Vagina (tissue), 2 donors: Measurements from ENCODE around the gene MRPL30. TPM values are rescaled to one million over a fixed set of nuclear protein-coding genes. Genes with fewer than 3 reads are reported as not detected.
"Not testable (repeated sequence)": the region's sequence is repeated elsewhere in the genome, so short reads cannot be mapped to it uniquely, and the experiment has no call there.

Source experiments
- DNase-seq, 2 donors: peaks; one replicate each; pipeline ENCODE4 v3.0.0-alpha.2; 2017; ENCODE audit errors: extremely low spot score in 2 of 2
- H3K27ac ChIP-seq: fragments of 200-600 bp; sonication (generic); one replicate; pipeline ENCODE4 v1.5.1; 2019
- H3K27me3 ChIP-seq: fragments of 200-600 bp; sonication (generic); one replicate; pipeline ENCODE4 v1.5.1; 2019
- H3K36me3 ChIP-seq, 2 donors: fragments of 200-600 bp; sonication (generic); one replicate each; pipeline ENCODE4 v1.5.1; 2017 to 2019
- H3K4me1 ChIP-seq: fragments of 200-600 bp; sonication (generic); one replicate; pipeline ENCODE4 v1.5.1; 2019
- H3K4me3 ChIP-seq, 2 donors: fragments of 200-600 bp; sonication (generic); 1 replicate in 1 of 2; 2 replicates in 1 of 2; pipeline ENCODE4 v1.5.1; 2016 to 2019
- H3K9me3 ChIP-seq: fragments of 200-600 bp; sonication (generic); one replicate; pipeline ENCODE4 v1.5.1; 2019
- POLR2A ChIP-seq, 2 donors: fragments of 450-650 bp; IDR thresholded peaks; one replicate each; pipeline ENCODE4 v1.6.1; 2017; ENCODE audit warnings: antibody characterized with exemption in 2 of 2, mild to moderate bottlenecking in 2 of 2, moderate library complexity in 2 of 2
- POLR2AphosphoS5 ChIP-seq, 2 donors: sonication (generic); formaldehyde crosslinking; IDR thresholded peaks; one replicate each; pipeline ENCODE4 v1.9.0; 2017; ENCODE audit warnings: antibody characterized with exemption in 2 of 2, mild to moderate bottlenecking in 2 of 2, low read depth in 1 of 2; ENCODE audit not compliant: insufficient read depth in 1 of 2
- intact Hi-C: fragments of 100-400 bp; cut with DNase I; formaldehyde crosslinking; loops from one replicate; pipeline ENCODE4 v1.15.1; 2023
- small RNA-seq: library from RNA; depleted of rRNA; stranded (forward); fragments of <200 nt; gene quantifications from one replicate; pipeline ENCODE3, GENCODE V24; 2016
- total RNA-seq: library from RNA; depleted of rRNA; stranded (reverse); fragments of >200 nt; gene quantifications from one replicate; pipeline ENCODE4 v1.2.3, GENCODE V29; 2016
- TF ChIP-seq, protein P1 (sequence below), 3 experiments: fragments of 450-650 bp in 2 of 3; fragments of 200-600 bp in 1 of 3; sonication (generic) in 1 of 3; IDR thresholded peaks; one replicate each; pipeline ENCODE4 v1.5.1; 2017 to 2019; ENCODE audit warnings: antibody characterized with exemption in 3 of 3, mild to moderate bottlenecking in 2 of 3, moderate library complexity in 2 of 3

Gene MRPL30
- total RNA-seq, 1 donor from 2014 or later: 27.0 TPM

DNA sequence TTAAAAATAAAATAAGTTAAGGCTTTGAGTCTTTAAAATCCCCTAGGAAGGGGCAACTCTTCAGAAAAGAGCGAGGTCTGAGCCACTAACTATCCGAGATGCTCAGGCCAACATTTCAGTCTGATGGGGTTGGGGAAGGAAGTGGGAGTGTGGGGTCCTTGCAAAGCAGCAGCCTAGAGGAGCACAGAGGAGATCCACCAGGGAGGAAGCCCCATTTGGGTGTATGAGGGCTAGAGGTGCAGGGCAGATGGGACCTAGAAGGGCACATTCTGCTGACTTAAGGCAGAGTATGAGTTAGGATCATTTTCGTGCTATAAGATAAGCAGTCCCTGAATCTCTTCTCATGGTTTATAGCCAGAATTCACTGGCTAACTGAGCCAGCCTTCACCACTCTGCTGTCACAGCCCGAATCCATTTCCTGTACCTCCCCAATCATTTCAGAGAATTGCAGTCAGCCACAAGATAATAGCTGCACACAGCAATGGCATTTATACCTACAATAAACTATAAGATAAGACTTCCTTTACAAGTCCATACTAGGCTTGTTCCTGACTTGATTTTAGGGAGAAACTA lies 37.0 kb downstream of the MRPL30 start:
- H3K27ac ChIP-seq: no peak overlapping the region
- intact Hi-C loops: no loop called here
- H3K36me3 ChIP-seq: no peaks in the 10 kb centered on the region
- no peaks in the 10 kb centered on the region for H3K4me1 ChIP-seq
- H3K27me3 ChIP-seq: no peaks in the 10 kb centered on the region
- TF ChIP-seq POLR2A (IDR thresholded peaks at IDR 0.05) (no peak), POLR2AphosphoS5 (IDR thresholded peaks at IDR 0.05; ENCODE audit: insufficient read depth in 1 of 2, low read depth in 1 of 2) (no peak)
- TF ChIP-seq, protein P1, sequence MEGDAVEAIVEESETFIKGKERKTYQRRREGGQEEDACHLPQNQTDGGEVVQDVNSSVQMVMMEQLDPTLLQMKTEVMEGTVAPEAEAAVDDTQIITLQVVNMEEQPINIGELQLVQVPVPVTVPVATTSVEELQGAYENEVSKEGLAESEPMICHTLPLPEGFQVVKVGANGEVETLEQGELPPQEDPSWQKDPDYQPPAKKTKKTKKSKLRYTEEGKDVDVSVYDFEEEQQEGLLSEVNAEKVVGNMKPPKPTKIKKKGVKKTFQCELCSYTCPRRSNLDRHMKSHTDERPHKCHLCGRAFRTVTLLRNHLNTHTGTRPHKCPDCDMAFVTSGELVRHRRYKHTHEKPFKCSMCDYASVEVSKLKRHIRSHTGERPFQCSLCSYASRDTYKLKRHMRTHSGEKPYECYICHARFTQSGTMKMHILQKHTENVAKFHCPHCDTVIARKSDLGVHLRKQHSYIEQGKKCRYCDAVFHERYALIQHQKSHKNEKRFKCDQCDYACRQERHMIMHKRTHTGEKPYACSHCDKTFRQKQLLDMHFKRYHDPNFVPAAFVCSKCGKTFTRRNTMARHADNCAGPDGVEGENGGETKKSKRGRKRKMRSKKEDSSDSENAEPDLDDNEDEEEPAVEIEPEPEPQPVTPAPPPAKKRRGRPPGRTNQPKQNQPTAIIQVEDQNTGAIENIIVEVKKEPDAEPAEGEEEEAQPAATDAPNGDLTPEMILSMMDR (IDR thresholded peaks at IDR 0.05): no peak
- DNase-seq: no peak
- H3K4me3 ChIP-seq: no peak overlapping the region
- H3K9me3 ChIP-seq: no peaks in the 10 kb centered on the region

DNA sequence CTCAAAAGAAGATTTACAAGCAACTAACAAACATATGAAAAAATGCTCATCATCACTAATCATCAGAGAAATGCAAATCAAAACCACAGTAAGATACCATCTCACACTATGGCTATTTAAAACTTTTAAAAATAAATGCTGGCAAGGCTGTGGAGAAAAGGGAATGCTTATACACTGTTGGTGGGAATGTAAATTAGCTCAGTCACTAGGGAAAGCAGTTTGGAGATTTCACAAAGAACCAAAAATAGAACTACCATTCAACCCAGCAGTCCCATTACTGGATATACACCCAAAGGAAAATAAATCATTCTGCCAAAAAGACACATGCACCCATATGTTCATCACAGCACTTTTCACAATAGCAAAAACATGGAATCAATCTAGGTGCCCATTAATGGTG lies 52.2 kb downstream of the MRPL30 start:
- H3K4me3 ChIP-seq, H3K4me1 ChIP-seq, H3K36me3 ChIP-seq, H3K27me3 ChIP-seq, H3K27ac ChIP-seq, DNase-seq, H3K9me3 ChIP-seq, intact Hi-C loops: not testable (repeated sequence)

DNA sequence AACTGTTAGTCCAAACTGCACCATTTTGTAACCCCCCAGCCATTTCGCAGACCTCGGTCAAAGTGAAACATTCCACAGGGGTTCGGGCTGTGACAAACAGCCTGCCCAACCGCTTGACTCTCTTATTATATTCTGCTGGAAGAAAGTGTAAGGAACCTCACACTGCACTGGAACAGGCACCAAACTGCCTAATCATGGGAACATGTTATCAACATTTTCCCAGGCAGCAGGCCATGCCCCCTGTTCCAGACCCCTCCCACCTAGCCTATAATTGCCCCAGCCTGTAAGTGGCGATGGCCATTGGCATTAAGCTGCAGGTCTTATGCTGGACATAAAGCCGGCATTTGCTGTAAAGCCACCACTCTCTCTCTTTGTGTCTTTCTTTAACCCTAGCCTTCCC lies 57.6 kb downstream of the MRPL30 start:
- Histone ChIP-seq H3K9me3 (no peaks in the 10 kb centered on the region), H3K27me3 (no peaks in the 10 kb centered on the region), H3K4me3 (no peak overlapping the region), H3K36me3 (no peaks in the 10 kb centered on the region), H3K4me1 (no peaks in the 10 kb centered on the region), H3K27ac (no peak overlapping the region)
- intact Hi-C loops: no loop called here
- no peak for DNase-seq
- TF ChIP-seq, protein P1 (IDR thresholded peaks at IDR 0.05): no peak

DNA sequence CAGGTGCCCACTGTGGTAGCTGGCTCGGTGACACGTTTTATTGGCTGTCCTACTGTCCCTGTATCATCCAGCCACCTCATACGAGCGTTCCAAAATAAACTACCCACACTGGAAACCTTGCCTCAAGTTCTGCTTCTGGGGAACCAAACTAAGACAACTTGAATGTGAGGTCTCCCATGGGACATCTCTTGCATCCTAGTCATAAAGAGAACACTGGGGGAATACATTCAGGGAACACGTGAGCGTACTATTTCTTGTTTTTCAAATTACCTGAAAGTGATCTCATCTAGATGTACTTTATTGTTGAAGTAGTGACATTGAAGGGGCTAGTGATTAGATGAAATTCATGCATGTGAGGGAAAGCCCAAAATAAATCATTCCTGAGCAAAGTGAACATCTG lies 59.4 kb downstream of the MRPL30 start:
- TF ChIP-seq POLR2AphosphoS5 (IDR thresholded peaks at IDR 0.05; ENCODE audit: insufficient read depth in 1 of 2, low read depth in 1 of 2) (no peak), POLR2A (IDR thresholded peaks at IDR 0.05) (no peak)
- TF ChIP-seq, protein P1 (IDR thresholded peaks at IDR 0.05): no peak
- Histone ChIP-seq H3K36me3 (no peaks in the 10 kb centered on the region), H3K9me3 (no peaks in the 10 kb centered on the region), H3K27ac (no peak overlapping the region), H3K27me3 (no peaks in the 10 kb centered on the region), H3K4me1 (no peaks in the 10 kb centered on the region), H3K4me3 (no peak overlapping the region)
- DNase-seq: no peak
- intact Hi-C loops: no loop called here

DNA sequence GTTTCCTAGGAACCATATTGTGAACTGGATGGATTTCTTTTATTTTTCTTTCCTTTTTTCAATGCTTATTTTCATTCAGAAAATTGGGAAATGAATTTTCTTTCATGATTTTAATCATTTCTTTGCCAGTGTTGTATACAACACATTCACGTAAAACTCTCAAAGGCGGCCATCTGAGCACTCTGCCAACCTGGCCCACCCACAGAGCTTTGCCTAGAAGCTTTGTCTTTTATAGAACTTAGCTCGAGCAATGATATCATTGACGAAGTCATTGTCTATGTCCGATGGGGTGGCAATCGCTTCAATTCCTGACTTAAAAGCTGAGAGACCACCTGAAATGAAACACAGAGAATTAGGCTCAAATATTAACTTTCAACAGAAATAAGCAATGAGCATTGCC lies 61.2 kb downstream of the MRPL30 start:
- Histone ChIP-seq H3K9me3 (no peaks in the 10 kb centered on the region), H3K27me3 (no peaks in the 10 kb centered on the region), H3K27ac (no peak overlapping the region), H3K4me3 (no peak overlapping the region), H3K36me3 (no peaks in the 10 kb centered on the region), H3K4me1 (no peaks in the 10 kb centered on the region)
- intact Hi-C loops: no loop called here
- DNase-seq: no peak
- TF ChIP-seq, protein P1 (IDR thresholded peaks at IDR 0.05): no peak
- no peak for TF ChIP-seq POLR2A (IDR thresholded peaks at IDR 0.05)
- no peak for TF ChIP-seq POLR2AphosphoS5 (IDR thresholded peaks at IDR 0.05; ENCODE audit: insufficient read depth in 1 of 2, low read depth in 1 of 2)

Small RNAs within 50 kb of the gene (small RNA-seq; reads per million reads assigned to genes)
- gene AC092587.1: not detected

Other genes with a start within 250 kb of the MRPL30 start
- 6.4 TPM for gene CRACDL, start 245.0 kb upstream of the MRPL30 start, total RNA-seq
- gene C2orf15, start 39.5 kb upstream of the MRPL30 start, total RNA-seq: not detected
- gene TSGA10, start 26.2 kb upstream of the MRPL30 start, total RNA-seq: 3.7 TPM
- 3.9 TPM for gene LIPT1, start 26.2 kb upstream of the MRPL30 start, total RNA-seq
- 23.3 TPM for gene MITD1, start 126 bp upstream of the MRPL30 start, total RNA-seq
- not detected for gene LYG2, start 74.5 kb downstream of the MRPL30 start, total RNA-seq
- gene LYG1, start 120.0 kb downstream of the MRPL30 start, total RNA-seq: not detected
- gene TXNDC9, start 155.1 kb downstream of the MRPL30 start, total RNA-seq: 37.1 TPM
- gene EIF5B, start 156.2 kb downstream of the MRPL30 start, total RNA-seq: 31.2 TPM